Subcutaneous abdominal adipose tissue (tissue), 5 donors: Measurements from ENCODE around the gene IARS1.

Experiments used
- H3K27ac ChIP-seq: one replicate; pipeline ENCODE4 v1.7.0; 2013; ENCODE audit warnings: low read depth, mild to moderate bottlenecking, inconsistent platforms, low read length, moderate library complexity
- H3K27me3 ChIP-seq, 5 donors: one replicate each; pipeline ENCODE4 v1.7.0; 2013; ENCODE audit warnings: low read length in 5 of 5, inconsistent platforms in 1 of 5; ENCODE audit not compliant: control insufficient read depth in 5 of 5, insufficient read depth in 4 of 5
- H3K36me3 ChIP-seq, 5 donors: one replicate each; pipeline ENCODE4 v1.7.0; 2013; ENCODE audit warnings: low read length in 5 of 5; ENCODE audit not compliant: control insufficient read depth in 5 of 5, insufficient read depth in 5 of 5
- H3K4me1 ChIP-seq, 5 donors: one replicate each; pipeline ENCODE4 v1.7.0; 2013; ENCODE audit warnings: low read length in 5 of 5, mild to moderate bottlenecking in 3 of 5, moderate library complexity in 1 of 5; ENCODE audit not compliant: control insufficient read depth in 5 of 5, insufficient read depth in 5 of 5
- H3K4me3 ChIP-seq, 5 donors: one replicate each; pipeline ENCODE4 v1.7.0; 2013; ENCODE audit warnings: low read length in 5 of 5, low read depth in 1 of 5
- H3K9ac ChIP-seq, 5 donors: one replicate each; pipeline ENCODE4 v1.7.0; 2013; ENCODE audit warnings: low read length in 5 of 5, mild to moderate bottlenecking in 4 of 5, moderate library complexity in 3 of 5
- H3K9me3 ChIP-seq, 5 donors: one replicate each; pipeline ENCODE4 v1.7.0; 2013; ENCODE audit warnings: low read length in 5 of 5; ENCODE audit not compliant: control insufficient read depth in 5 of 5
- donor health status: healthy.
- donor health status: healthy.
- donor health status: healthy.
- donor health status: healthy.
- donor health status: healthy.

The IARS1 gene

GRCh38 chr9:92324889-92325268, 31.4 kb upstream of the IARS1 start:
- Histone ChIP-seq H3K9ac (peak overlapping the region; percentile 79 to 98 (median 93)), H3K4me3 (peak overlapping the region; percentile 70 to 100 (median 88)), H3K9me3 (no peaks in the 10 kb centered on the region), H3K4me1 (peaks cover 0 to 25% (median 21%) of the 10 kb centered on the region in 5 donors), H3K27ac (peak overlapping the region; percentile 94), H3K27me3 (no peaks in the 10 kb centered on the region), H3K36me3 (peaks cover 15 to 24% (median 20%) of the 10 kb centered on the region in 5 donors)

GRCh38 chr9:92324431-92324830, 30.9 kb upstream of the IARS1 start:
- Histone ChIP-seq H3K27me3 (no peaks in the 10 kb centered on the region), H3K36me3 (peaks cover 20 to 28% (median 22%) of the 10 kb centered on the region in 5 donors), H3K9me3 (no peaks in the 10 kb centered on the region), H3K4me3 (peak overlapping the region; percentile 70 to 100 (median 88)), H3K4me1 (peaks cover 0 to 25% (median 21%) of the 10 kb centered on the region in 5 donors), H3K27ac (peak overlapping the region; percentile 94), H3K9ac (peak overlapping the region; percentile 79 to 98 (median 93))

- H3K36me3 ChIP-seq = peaks cover 38 to 79% (median 54%) of the 10 kb centered on the region in 5 donors
Observed at GRCh38 chr9:92315456-92315855, 22.0 kb upstream of the IARS1 start.

GRCh38 chr9:92313624-92314012, 20.1 kb upstream of the IARS1 start:
- no peak overlapping the region for H3K9ac ChIP-seq
- H3K36me3 ChIP-seq = peaks cover 46 to 80% (median 56%) of the 10 kb centered on the region in 5 donors
- no peak overlapping the region for H3K27ac ChIP-seq
- no peak overlapping the region for H3K4me3 ChIP-seq
- no peaks in the 10 kb centered on the region for H3K27me3 ChIP-seq
- H3K4me1 ChIP-seq = peaks cover 0 to 2% (median 0%) of the 10 kb centered on the region in 5 donors
- no peaks in the 10 kb centered on the region for H3K9me3 ChIP-seq

More at GRCh38 chr9:92315456-92315855, 22.0 kb upstream of the IARS1 start:
- no peak overlapping the region for H3K4me3 ChIP-seq
- H3K9me3 ChIP-seq = no peaks in the 10 kb centered on the region
- H3K27ac ChIP-seq = no peak overlapping the region
- H3K4me1 ChIP-seq = peaks cover 0 to 2% (median 0%) of the 10 kb centered on the region in 5 donors
- no peak overlapping the region for H3K9ac ChIP-seq
- no peaks in the 10 kb centered on the region for H3K27me3 ChIP-seq

GRCh38 chr9:92312887-92313623, 19.6 kb upstream of the IARS1 start:
- Histone ChIP-seq H3K9ac (no peak overlapping the region), H3K4me1 (peaks cover 0 to 2% (median 0%) of the 10 kb centered on the region in 5 donors), H3K4me3 (no peak overlapping the region), H3K9me3 (no peaks in the 10 kb centered on the region), H3K27ac (no peak overlapping the region), H3K27me3 (no peaks in the 10 kb centered on the region), H3K36me3 (peaks cover 43 to 79% (median 56%) of the 10 kb centered on the region in 5 donors)

GRCh38 chr9:92310562-92310961, 17.1 kb upstream of the IARS1 start:
- peaks cover 0 to 2% (median 0%) of the 10 kb centered on the region in 5 donors for H3K4me1 ChIP-seq
- no peaks in the 10 kb centered on the region for H3K27me3 ChIP-seq
- peaks cover 49 to 80% (median 55%) of the 10 kb centered on the region in 5 donors for H3K36me3 ChIP-seq
- no peak overlapping the region for H3K27ac ChIP-seq
- H3K4me3 ChIP-seq = no peak overlapping the region
- H3K9me3 ChIP-seq = no peaks in the 10 kb centered on the region
- no peak overlapping the region for H3K9ac ChIP-seq

GRCh38 chr9:92308893-92309292, 15.4 kb upstream of the IARS1 start:
- Histone ChIP-seq H3K9me3 (no peaks in the 10 kb centered on the region), H3K4me1 (peaks cover 0 to 2% (median 0%) of the 10 kb centered on the region in 5 donors), H3K4me3 (no peak overlapping the region), H3K27ac (no peak overlapping the region), H3K27me3 (no peaks in the 10 kb centered on the region), H3K36me3 (peaks cover 63 to 83% (median 71%) of the 10 kb centered on the region in 5 donors), H3K9ac (no peak overlapping the region)

GRCh38 chr9:92300936-92301335, 7.4 kb upstream of the IARS1 start:
- Histone ChIP-seq H3K36me3 (peaks cover 69 to 90% (median 75%) of the 10 kb centered on the region in 5 donors), H3K4me3 (no peak overlapping the region), H3K27me3 (no peaks in the 10 kb centered on the region), H3K4me1 (no peaks in the 10 kb centered on the region), H3K9me3 (no peaks in the 10 kb centered on the region), H3K27ac (no peak overlapping the region), H3K9ac (no peak overlapping the region)

GRCh38 chr9:92299116-92299515, 5.6 kb upstream of the IARS1 start:
- H3K9ac ChIP-seq = no peak overlapping the region
- H3K27ac ChIP-seq = no peak overlapping the region
- H3K27me3 ChIP-seq = no peaks in the 10 kb centered on the region
- peaks cover 52 to 72% (median 60%) of the 10 kb centered on the region in 5 donors for H3K36me3 ChIP-seq
- H3K9me3 ChIP-seq = no peaks in the 10 kb centered on the region
- H3K4me1 ChIP-seq = peaks cover 0 to 8% (median 7%) of the 10 kb centered on the region in 5 donors
- H3K4me3 ChIP-seq = no peak overlapping the region

- H3K4me3 ChIP-seq = no peak overlapping the region
- no peaks in the 10 kb centered on the region for H3K9me3 ChIP-seq
- H3K27me3 ChIP-seq = no peaks in the 10 kb centered on the region
- H3K4me1 ChIP-seq = peaks cover 0 to 14% (median 11%) of the 10 kb centered on the region in 5 donors
- no peak overlapping the region for H3K9ac ChIP-seq
- H3K27ac ChIP-seq = no peak overlapping the region
- H3K36me3 ChIP-seq = peaks cover 41 to 62% (median 52%) of the 10 kb centered on the region in 5 donors
Observed at GRCh38 chr9:92298036-92298435, 4.5 kb upstream of the IARS1 start.
